ENCODE data around the gene POLH. TPM values are rescaled to one million over a fixed set of nuclear protein-coding genes. Genes with fewer than 3 reads are reported as not detected.

Gene POLH
- total and polyA plus RNA-seq, 9 of the 15 experiments (the other 6 are each of a cell fraction or from before 2014, with no cell fraction given): 5.8 to 31.6 (median 20.6) TPM

- peak; percentile 92 for TF ChIP-seq ZNF592 (IDR thresholded peaks at IDR 0.05)
- TF ChIP-seq U2AF1 (optimal IDR thresholded peaks at IDR 0.05; ENCODE audit: low read depth, low read length): no peak
- no peak for TF ChIP-seq CSDE1 (IDR thresholded peaks at IDR 0.05)
- TF ChIP-seq CBX8 (IDR thresholded peaks at IDR 0.05; ENCODE audit: borderline replicate concordance, extremely low read depth, low read depth, low read length, poor library complexity, severe bottlenecking): no peak
- peak; percentile 43; the same call in 1 of the 2 replicates for TF ChIP-seq ZBTB40 (IDR thresholded peaks at IDR 0.05)
- TF ChIP-seq ZBTB40 (CRISPR knock-in tag; IDR thresholded peaks at IDR 0.05): no peak
- TF ChIP-seq RB1 (IDR thresholded peaks at IDR 0.05; ENCODE audit: low read depth): no peak
- TF ChIP-seq SFPQ (IDR thresholded peaks at IDR 0.05; ENCODE audit: low read depth, low read length): no peak
- no peak for TF ChIP-seq BRF2 (IDR thresholded peaks at IDR 0.05; ENCODE audit: borderline replicate concordance, insufficient read depth, insufficient read length)
- no peak for TF ChIP-seq ILF3 (IDR thresholded peaks at IDR 0.05; ENCODE audit: borderline replicate concordance)
Measured at GRCh38 chr6:43570876-43571441, 5.0 kb upstream of the POLH start (continued).
